Astrocyte of the cerebellum (primary cell): ENCODE results near the gene CTTNBP2NL.
"Not testable (repeated sequence)": the region's sequence is repeated elsewhere in the genome, so short reads cannot be mapped to it uniquely, and the experiment has no call there.

Source experiments
- DNase-seq: peaks from one replicate; pipeline ENCODE4 v3.0.0-alpha.2; 2011; ENCODE audit warnings: low read depth
- H3K4me3 ChIP-seq: 2 replicates; pipeline ENCODE4 v1.5.1; 2011; ENCODE audit warnings: mild to moderate bottlenecking, low read depth, low read length, moderate library complexity
- in situ Hi-C: cut with HindIII; loops from 2 replicates; pipeline ENCODE4 v1.10.0; 2017; ENCODE audit warnings: low sequenced_read_pairs
- TF ChIP-seq, protein P1 (sequence below): IDR thresholded peaks from 2 replicates; pipeline ENCODE4 v1.5.1; 2012; ENCODE audit warnings: low read length, low read depth, moderate library complexity, mild to moderate bottlenecking; ENCODE audit errors: missing control alignments

CTTNBP2NL gene

DNA sequence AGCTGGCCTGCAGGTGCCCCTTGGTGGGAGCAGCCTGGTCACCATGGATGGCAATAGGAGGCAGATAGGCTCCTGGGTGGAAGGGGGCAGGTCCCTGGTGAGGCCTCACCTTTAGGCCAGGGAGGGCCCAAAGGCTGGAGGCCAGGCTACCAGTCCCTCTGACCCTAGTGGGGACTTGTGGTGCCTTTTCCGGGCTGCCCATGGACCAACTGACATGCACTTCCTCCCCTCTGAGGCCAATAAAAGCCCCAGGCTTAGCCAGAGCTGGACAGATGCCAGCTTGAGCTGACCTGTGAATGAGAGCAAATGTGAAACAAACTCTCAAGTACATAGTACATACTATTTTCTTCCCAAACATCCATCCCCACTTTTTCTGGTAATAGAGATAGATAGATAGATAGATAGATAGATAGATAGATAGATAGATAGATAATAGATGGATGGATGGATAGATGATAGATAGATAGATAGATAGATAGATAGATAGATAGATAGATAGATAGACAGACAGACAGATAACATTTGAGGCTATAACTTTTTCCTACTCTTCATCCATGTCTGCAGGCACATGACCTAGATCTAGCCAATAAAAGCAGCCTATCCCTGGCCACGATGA is 9.2 kb upstream of the CTTNBP2NL start:
- H3K4me3 ChIP-seq, result no peak overlapping the region
- in situ Hi-C loops, result no loop called here
- DNase-seq, result no peak
- TF ChIP-seq, protein P1, sequence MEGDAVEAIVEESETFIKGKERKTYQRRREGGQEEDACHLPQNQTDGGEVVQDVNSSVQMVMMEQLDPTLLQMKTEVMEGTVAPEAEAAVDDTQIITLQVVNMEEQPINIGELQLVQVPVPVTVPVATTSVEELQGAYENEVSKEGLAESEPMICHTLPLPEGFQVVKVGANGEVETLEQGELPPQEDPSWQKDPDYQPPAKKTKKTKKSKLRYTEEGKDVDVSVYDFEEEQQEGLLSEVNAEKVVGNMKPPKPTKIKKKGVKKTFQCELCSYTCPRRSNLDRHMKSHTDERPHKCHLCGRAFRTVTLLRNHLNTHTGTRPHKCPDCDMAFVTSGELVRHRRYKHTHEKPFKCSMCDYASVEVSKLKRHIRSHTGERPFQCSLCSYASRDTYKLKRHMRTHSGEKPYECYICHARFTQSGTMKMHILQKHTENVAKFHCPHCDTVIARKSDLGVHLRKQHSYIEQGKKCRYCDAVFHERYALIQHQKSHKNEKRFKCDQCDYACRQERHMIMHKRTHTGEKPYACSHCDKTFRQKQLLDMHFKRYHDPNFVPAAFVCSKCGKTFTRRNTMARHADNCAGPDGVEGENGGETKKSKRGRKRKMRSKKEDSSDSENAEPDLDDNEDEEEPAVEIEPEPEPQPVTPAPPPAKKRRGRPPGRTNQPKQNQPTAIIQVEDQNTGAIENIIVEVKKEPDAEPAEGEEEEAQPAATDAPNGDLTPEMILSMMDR, result no peak

DNA sequence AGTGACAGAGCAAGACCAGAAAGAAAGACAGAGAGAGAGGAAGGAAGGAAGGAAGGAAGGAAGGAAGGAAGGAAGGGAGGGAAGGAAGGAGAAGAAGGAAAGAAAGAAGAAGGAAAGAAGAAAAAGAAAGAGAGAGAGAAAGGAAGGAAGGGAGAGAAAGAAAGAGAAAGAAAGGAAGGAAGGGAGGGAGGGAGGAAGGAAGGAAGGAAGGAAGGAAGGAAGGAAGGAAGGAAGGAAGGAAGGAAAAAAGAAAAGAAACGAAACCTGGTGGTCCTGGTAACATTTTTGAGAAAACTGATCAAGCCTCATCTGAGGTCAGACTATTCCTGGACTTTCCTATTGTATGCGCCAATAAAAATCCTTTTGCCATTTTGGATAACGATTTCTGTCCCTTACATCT is 8.2 kb upstream of the CTTNBP2NL start:
- in situ Hi-C loops, result no loop called here
- TF ChIP-seq, protein P1, result no peak
- DNase-seq, result no peak
- no peak overlapping the region for H3K4me3 ChIP-seq

DNA sequence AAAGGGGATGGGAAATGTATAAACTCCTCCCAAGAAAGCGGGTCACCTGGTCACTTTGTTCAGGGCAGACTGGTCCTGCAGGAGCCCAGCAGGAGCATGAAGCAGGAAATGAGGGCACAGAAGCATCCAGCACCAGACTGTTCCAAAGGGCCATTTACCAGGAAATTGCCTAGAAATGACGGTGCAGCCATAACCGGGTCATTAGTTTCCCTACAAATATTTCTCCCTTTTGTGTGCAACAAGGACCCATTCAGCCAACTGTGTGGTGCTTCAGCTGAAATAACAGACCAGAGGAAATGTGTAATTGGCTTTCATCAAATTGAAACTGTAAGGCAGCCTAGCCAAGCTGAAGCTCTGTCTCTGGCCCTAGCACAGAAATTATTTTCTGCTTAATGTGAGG is 7.6 kb upstream of the CTTNBP2NL start:
- in situ Hi-C loops, result no loop called here
- H3K4me3 ChIP-seq, result no peak overlapping the region
- DNase-seq, result peak; percentile 31
- TF ChIP-seq, protein P1, result no peak

DNA sequence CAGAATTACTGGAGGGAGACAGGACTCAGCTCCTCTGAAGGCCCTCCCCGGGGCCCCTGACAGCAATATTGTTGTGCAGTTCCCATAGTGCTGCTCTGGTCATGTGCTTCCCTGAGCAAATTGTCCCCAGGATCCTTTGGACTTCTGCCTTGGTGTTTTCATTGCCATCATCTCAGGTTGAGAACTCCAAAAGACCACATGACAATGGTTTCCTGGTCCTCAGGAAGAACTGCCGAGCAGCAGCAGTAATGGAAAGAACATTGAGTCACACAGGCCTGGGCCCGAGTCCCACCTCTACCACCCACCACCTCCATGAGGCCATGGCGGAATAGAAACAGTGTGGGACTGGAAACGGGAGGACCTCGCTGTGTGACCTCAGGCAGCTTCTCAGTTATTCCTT is 6.3 kb upstream of the CTTNBP2NL start:
- no peak overlapping the region for H3K4me3 ChIP-seq
- TF ChIP-seq, protein P1, result no peak
- no peak for DNase-seq
- in situ Hi-C loops, result no loop called here

DNA sequence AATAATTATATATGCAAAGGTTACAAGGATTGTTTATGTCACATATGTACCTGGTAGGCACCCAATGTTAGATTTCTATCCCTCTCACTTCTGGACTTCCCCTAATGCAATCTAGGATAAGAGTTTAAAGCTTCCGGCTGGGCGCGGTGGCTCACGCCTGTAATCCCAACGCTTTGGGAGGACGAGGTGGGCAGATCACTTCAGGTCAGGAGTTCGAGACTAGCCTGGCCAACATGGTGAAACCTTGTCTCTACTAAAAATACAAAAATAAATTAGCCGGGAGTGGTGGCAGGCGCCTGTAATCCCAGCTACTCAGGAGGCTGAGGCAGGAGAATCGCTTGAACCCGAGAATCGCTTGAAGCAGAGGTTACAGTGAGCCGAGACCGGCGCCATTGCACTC is 5.7 kb upstream of the CTTNBP2NL start:
- DNase-seq, in situ Hi-C loops, H3K4me3 ChIP-seq: not testable (repeated sequence)

DNA sequence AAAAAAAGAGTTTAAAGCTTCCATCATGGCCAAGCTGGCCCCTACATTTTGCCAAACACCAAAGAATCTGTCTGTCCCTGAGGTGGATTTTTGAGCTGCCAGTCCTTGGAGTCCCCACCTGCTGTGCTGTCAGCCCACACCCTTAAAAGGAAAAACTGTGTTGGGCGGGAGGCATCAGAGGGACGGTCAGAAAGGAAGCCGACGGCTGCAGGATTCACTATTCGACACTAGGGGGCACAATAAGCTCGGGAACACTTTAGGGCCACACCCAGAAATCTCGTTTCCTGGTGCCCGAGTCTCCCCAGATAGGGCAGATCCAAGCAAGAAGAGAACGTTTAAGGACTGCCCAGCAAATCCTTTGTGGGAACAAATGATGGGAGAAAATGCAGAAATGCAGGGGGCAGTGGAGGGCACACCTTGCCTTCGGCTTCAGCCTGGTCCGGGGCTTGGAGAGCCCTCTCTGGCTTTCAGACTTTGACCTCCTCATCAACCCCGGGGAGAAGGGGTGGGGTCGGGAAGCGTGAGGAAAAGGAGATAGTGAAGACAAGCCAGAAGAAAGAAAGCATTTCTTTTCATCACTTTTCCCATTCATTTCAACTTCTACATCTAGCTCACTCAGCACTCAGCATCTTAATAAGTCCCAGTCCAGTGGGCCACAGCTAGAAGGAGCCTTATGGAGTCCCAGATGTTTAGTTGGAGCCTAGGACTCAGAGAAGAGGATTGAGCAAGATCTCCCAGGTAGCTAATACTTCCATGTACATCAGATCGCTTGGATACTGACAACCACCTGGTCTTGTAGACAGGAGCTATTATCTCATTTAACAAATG is 5.0 kb upstream of the CTTNBP2NL start:
- peak overlapping the region; percentile 32 for H3K4me3 ChIP-seq
- TF ChIP-seq, protein P1, result peak; percentile 90
- peak; percentile 89 for DNase-seq
- in situ Hi-C loops, result no loop called here

DNA sequence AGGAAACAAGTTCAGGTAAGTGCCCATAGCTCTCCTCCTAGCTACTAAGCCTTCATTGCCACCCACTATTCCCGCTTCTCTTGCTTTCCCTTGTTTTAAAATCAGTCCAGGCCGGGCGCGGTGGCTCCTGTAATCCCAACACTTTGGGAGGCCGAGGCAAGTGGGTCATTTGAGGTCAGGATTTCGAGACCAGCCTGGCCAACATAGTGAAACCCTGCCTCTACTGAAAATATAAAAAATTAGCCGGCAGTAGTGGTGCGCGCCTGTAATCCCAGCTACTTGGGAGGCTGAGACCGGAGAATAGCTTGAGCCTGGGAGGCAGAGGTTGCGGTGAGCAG is 4.4 kb upstream of the CTTNBP2NL start:
- TF ChIP-seq, protein P1, result no peak
- no peak for DNase-seq
- H3K4me3 ChIP-seq, result peak overlapping the region; percentile 32
- in situ Hi-C loops, result no loop called here
